Nucleus accumbens (tissue), 56 donors: ENCODE measurements around the gene ABCC10.
A peak's percentile ranks its signal among the peaks of the same experiment; 100 is the strongest.
"Not testable (repeated sequence)": the region's sequence is repeated elsewhere in the genome, so short reads cannot be mapped to it uniquely, and the experiment has no call there.

Experiments
- DNase-seq, 56 donors: peaks; one replicate each; lab custom pipeline; 2025; lab: John Stamatoyannopoulos, UW

Gene ABCC10

GRCh38 chr6:43436577-43437282 lies 9.4 kb downstream of the ABCC10 start:
- peak in 2 of 56 donors; percentile 12 to 20 for DNase-seq

- no peak for DNase-seq
Observed at GRCh38 chr6:43437700-43438099, 10.4 kb downstream of the ABCC10 start.

GRCh38 chr6:43442935-43443334 lies 15.6 kb downstream of the ABCC10 start:
- DNase-seq, result no peak

- DNase-seq, result no peak
Observed at GRCh38 chr6:43444036-43444435, 16.7 kb downstream of the ABCC10 start.

- DNase-seq, result peak in 18 of 56 donors; percentile 2 to 53 (median 12)
Observed at GRCh38 chr6:43444582-43444981, 17.2 kb downstream of the ABCC10 start.

- no peak for DNase-seq
Observed at GRCh38 chr6:43445576-43445975, 18.2 kb downstream of the ABCC10 start.

GRCh38 chr6:43447604-43448003 lies 20.3 kb downstream of the ABCC10 start:
- DNase-seq, result no peak

GRCh38 chr6:43448916-43449315 lies 21.6 kb downstream of the ABCC10 start:
- no peak for DNase-seq

- DNase-seq, result no peak
Observed at GRCh38 chr6:43450699-43451131, 23.4 kb downstream of the ABCC10 start.

GRCh38 chr6:43451348-43451747 lies 24.0 kb downstream of the ABCC10 start:
- DNase-seq, result no peak

- DNase-seq, result no peak
Observed at GRCh38 chr6:43451939-43452338, 24.6 kb downstream of the ABCC10 start.

- DNase-seq, result no peak
Observed at GRCh38 chr6:43452896-43453295, 25.6 kb downstream of the ABCC10 start.

GRCh38 chr6:43453831-43454230 lies 26.5 kb downstream of the ABCC10 start:
- no peak for DNase-seq

GRCh38 chr6:43454290-43454695 lies 27.0 kb downstream of the ABCC10 start:
- peak in 36 of 56 donors; percentile 15 to 87 (median 66) for DNase-seq

GRCh38 chr6:43454696-43455530 lies 27.6 kb downstream of the ABCC10 start:
- DNase-seq, result peak in 42 of 56 donors; percentile 5 to 78 (median 48)

- peak in 35 of 56 donors; percentile 1 to 68 (median 33) for DNase-seq
Observed at GRCh38 chr6:43455531-43456428, 28.4 kb downstream of the ABCC10 start, which contains the start of gene DLK2. TSS of gene DLK2 (minus strand) at chr6:43455548. CDS start at chr6:43454825, 723 bp downstream.

GRCh38 chr6:43457643-43458042 lies 30.3 kb downstream of the ABCC10 start:
- no peak for DNase-seq

GRCh38 chr6:43458154-43458553 lies 30.8 kb downstream of the ABCC10 start:
- not testable (repeated sequence) for DNase-seq

- no peak for DNase-seq
Observed at GRCh38 chr6:43459535-43459934, 32.2 kb downstream of the ABCC10 start.

GRCh38 chr6:43460032-43460431 lies 32.7 kb downstream of the ABCC10 start:
- no peak for DNase-seq
